Skeletal muscle tissue (tissue), 4 donors: ENCODE data around the gene PARS2. TPM values are rescaled to one million over a fixed set of nuclear protein-coding genes. Genes with fewer than 3 reads are reported as not detected.
A peak's percentile ranks its signal among the peaks of the same experiment; 100 is the strongest.

Experiments used
- H3K27ac ChIP-seq: one replicate; pipeline ENCODE4 v1.7.0; 2013; ENCODE audit warnings: mild to moderate bottlenecking, low read depth, low read length, inconsistent platforms
- H3K27me3 ChIP-seq, 3 donors: one replicate each; pipeline ENCODE4 v1.7.0; 2013; ENCODE audit warnings: low read length in 3 of 3; ENCODE audit not compliant: control insufficient read depth in 3 of 3, insufficient read depth in 3 of 3
- H3K36me3 ChIP-seq, 3 donors: one replicate each; pipeline ENCODE4 v1.7.0; 2013; ENCODE audit warnings: low read length in 3 of 3; ENCODE audit not compliant: control insufficient read depth in 3 of 3, insufficient read depth in 3 of 3
- H3K4me1 ChIP-seq, 3 donors: one replicate each; pipeline ENCODE4 v1.7.0; 2013; ENCODE audit warnings: low read length in 3 of 3, mild to moderate bottlenecking in 3 of 3; ENCODE audit not compliant: control insufficient read depth in 3 of 3, insufficient read depth in 3 of 3
- H3K4me3 ChIP-seq, 3 donors: one replicate each; pipeline ENCODE4 v1.7.0; 2013; ENCODE audit warnings: low read length in 3 of 3
- H3K9ac ChIP-seq, 3 donors: one replicate each; pipeline ENCODE4 v1.7.0; 2013; ENCODE audit warnings: low read length in 3 of 3, mild to moderate bottlenecking in 3 of 3, moderate library complexity in 2 of 3, low read depth in 1 of 3
- H3K9me3 ChIP-seq, 3 donors: one replicate each; pipeline ENCODE4 v1.7.0; 2013; ENCODE audit warnings: low read length in 3 of 3; ENCODE audit not compliant: control insufficient read depth in 3 of 3
- total RNA-seq: library from RNA; depleted of rRNA; stranded (reverse); fragments of >200 nt; gene quantifications from one replicate; pipeline ENCODE4 v1.2.3, GENCODE V29; 2014
- donor health status: Osteomylitis.

Gene PARS2
- total RNA-seq, 1 donor from 2014 or later, result 5.2 TPM

- H3K9me3 ChIP-seq, result no peaks in the 10 kb centered on the region
- peak within 1 kb of the TSS; percentile 84 for H3K27ac ChIP-seq
- H3K27me3 ChIP-seq, result no peaks in the 10 kb centered on the region
- H3K36me3 ChIP-seq, result peaks cover 9 to 28% (median 10%) of the 10 kb centered on the region in 3 donors
- peak within 1 kb of the TSS; percentile 91 to 99 (median 95) for H3K4me3 ChIP-seq
- peaks cover 16 to 19% (median 16%) of the 10 kb centered on the region in 3 donors for H3K4me1 ChIP-seq
- peak within 1 kb of the TSS; percentile 91 to 94 (median 92) for H3K9ac ChIP-seq
Measured at GRCh38 chr1:54715493-54716298, 48.6 kb downstream of the PARS2 start, which contains the start of gene TTC4. TSS of gene TTC4 (plus strand) at chr1:54715861. CDS start at chr1:54715909, 48 bp downstream.

- no peaks in the 10 kb centered on the region for H3K9me3 ChIP-seq
- H3K4me1 ChIP-seq, result peaks cover 16 to 19% (median 16%) of the 10 kb centered on the region in 3 donors
- H3K9ac ChIP-seq, result peak overlapping the region; percentile 91 to 94 (median 92)
- no peaks in the 10 kb centered on the region for H3K27me3 ChIP-seq
- H3K36me3 ChIP-seq, result peaks cover 10 to 25% (median 13%) of the 10 kb centered on the region in 3 donors
- peak overlapping the region; percentile 84 for H3K27ac ChIP-seq
- peak overlapping the region; percentile 64 to 99 (median 91) for H3K4me3 ChIP-seq
Measured at GRCh38 chr1:54714881-54715492, 49.3 kb downstream of the PARS2 start.

GRCh38 chr1:54711536-54711935 lies 52.8 kb downstream of the PARS2 start:
- no peak overlapping the region for H3K4me3 ChIP-seq
- no peak overlapping the region for H3K9ac ChIP-seq
- H3K9me3 ChIP-seq, result no peaks in the 10 kb centered on the region
- H3K27ac ChIP-seq, result no peak overlapping the region
- H3K27me3 ChIP-seq, result no peaks in the 10 kb centered on the region
- peaks cover 11 to 14% (median 13%) of the 10 kb centered on the region in 3 donors for H3K4me1 ChIP-seq
- peaks cover 0 to 13% (median 1%) of the 10 kb centered on the region in 3 donors for H3K36me3 ChIP-seq

GRCh38 chr1:54710841-54711240 lies 53.5 kb downstream of the PARS2 start:
- H3K4me3 ChIP-seq, result no peak overlapping the region
- H3K4me1 ChIP-seq, result peaks cover 6 to 9% (median 8%) of the 10 kb centered on the region in 3 donors
- peaks cover 0 to 16% (median 8%) of the 10 kb centered on the region in 3 donors for H3K36me3 ChIP-seq
- H3K9ac ChIP-seq, result no peak overlapping the region
- no peaks in the 10 kb centered on the region for H3K27me3 ChIP-seq
- H3K9me3 ChIP-seq, result no peaks in the 10 kb centered on the region
- H3K27ac ChIP-seq, result no peak overlapping the region

- Histone ChIP-seq H3K4me3 (no peak overlapping the region), H3K9ac (no peak overlapping the region), H3K9me3 (no peaks in the 10 kb centered on the region), H3K36me3 (peaks cover 0 to 19% (median 12%) of the 10 kb centered on the region in 3 donors), H3K27me3 (no peaks in the 10 kb centered on the region), H3K4me1 (peaks cover 5 to 8% (median 6%) of the 10 kb centered on the region in 3 donors), H3K27ac (no peak overlapping the region)
Measured at GRCh38 chr1:54710434-54710833, 53.9 kb downstream of the PARS2 start.

- no peak overlapping the region for H3K27ac ChIP-seq
- no peaks in the 10 kb centered on the region for H3K9me3 ChIP-seq
- no peak overlapping the region for H3K4me3 ChIP-seq
- peaks cover 0 to 1% (median 0%) of the 10 kb centered on the region in 3 donors for H3K4me1 ChIP-seq
- no peaks in the 10 kb centered on the region for H3K27me3 ChIP-seq
- no peak overlapping the region for H3K9ac ChIP-seq
- H3K36me3 ChIP-seq, result peaks cover 0 to 19% (median 14%) of the 10 kb centered on the region in 3 donors
Measured at GRCh38 chr1:54709547-54710292, 54.6 kb downstream of the PARS2 start.

GRCh38 chr1:54708385-54708784 lies 55.9 kb downstream of the PARS2 start:
- Histone ChIP-seq H3K36me3 (peaks cover 0 to 24% (median 20%) of the 10 kb centered on the region in 3 donors), H3K27me3 (no peaks in the 10 kb centered on the region), H3K4me3 (no peak overlapping the region), H3K9ac (no peak overlapping the region), H3K9me3 (no peaks in the 10 kb centered on the region), H3K4me1 (no peaks in the 10 kb centered on the region), H3K27ac (no peak overlapping the region)

Other genes starting within 250 kb of the PARS2 start
- gene ACOT11, start 216.3 kb downstream of the PARS2 start, total RNA-seq, result 4.7 TPM
- not detected for gene FAM151A, start 141.0 kb downstream of the PARS2 start, total RNA-seq
- gene MROH7, start 122.7 kb downstream of the PARS2 start, total RNA-seq, result 1.6 TPM
- gene TTC4, start 48.7 kb downstream of the PARS2 start, total RNA-seq, result 18.8 TPM
- not detected for gene TTC22, start 36.8 kb upstream of the PARS2 start, total RNA-seq
- 9.9 TPM for gene DHCR24, start 122.7 kb upstream of the PARS2 start, total RNA-seq
- gene TMEM61, start 216.1 kb upstream of the PARS2 start, total RNA-seq, result not detected
- gene BSND, start 234.4 kb upstream of the PARS2 start, total RNA-seq, result not detected